ENCODE measurements around the gene ZDHHC18. TPM values are rescaled to one million over a fixed set of nuclear protein-coding genes. Genes with fewer than 3 reads are reported as not detected.

Gene ZDHHC18
- total RNA-seq, 1 donor from 2014 or later: 22.3 TPM

DNA sequence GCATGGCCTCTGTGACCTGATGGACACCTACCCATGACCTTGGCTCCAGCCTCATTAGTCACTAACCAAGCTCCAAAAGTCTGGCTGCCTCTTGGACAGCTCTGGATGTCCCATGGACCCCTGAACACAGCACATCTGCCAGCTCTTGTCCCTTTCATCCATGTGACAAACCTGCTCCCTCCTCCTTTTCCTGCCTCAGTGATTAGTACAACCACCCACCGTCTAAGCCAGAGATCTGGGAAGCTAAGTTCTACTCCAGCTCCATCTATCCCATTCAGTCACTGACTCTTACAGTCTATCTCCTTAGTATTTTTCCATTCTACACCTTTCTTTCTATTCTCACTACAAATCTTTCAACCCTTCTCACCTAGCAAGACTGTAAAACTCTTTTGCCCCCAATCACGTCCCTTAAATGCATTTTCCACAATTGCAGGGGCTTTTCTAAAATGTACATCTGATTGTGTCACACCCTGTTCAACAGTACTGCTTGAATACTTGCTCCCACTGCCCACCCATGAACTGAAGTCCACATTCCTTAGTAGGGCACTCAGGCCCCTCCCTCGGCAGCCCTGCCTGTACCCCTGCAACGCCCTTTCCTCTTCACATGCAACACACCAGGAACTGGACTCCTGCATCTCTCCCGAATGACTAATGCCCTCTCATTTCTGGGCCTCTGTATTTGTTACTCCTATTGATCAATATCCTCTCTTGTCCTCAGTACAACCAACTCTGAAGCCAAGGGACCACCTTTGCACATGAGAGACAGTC, 56.4 kb downstream of the ZDHHC18 start:
- peaks cover 17% of the 10 kb centered on the region for H3K36me3 Mint-ChIP-seq (ENCODE audit: low read depth, unreplicated experiment)
- FAIRE-seq: no peak
- DNase-seq (ENCODE audit: low read depth): no peak

DNA sequence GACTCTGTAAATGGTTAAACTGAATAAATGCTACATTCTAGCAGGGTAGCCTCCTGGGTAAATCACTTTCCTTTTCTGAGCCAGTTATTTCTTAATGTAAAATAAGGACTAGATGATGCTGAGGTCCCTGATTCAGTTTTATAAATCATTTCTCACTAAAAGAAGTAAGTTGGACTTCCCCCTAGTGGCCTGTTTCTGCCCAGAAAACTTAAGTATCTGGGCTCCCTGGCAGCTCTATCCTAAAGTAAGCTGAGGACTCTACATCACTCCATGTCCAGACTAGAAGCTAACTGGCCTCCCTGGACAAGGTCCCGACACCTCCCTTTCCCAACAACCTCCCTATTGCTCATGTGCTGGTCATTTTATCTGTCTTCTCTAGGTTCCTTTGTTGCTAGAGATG, 60.6 kb downstream of the ZDHHC18 start:
- no peaks in the 10 kb centered on the region for H3K27me3 ChIP-seq (ENCODE audit: insufficient read depth, low read length)
- H3K9me3 ChIP-seq (ENCODE audit: insufficient read depth, low read depth, low read length): no peaks in the 10 kb centered on the region
- Mint-ChIP-seq H3K27ac (ENCODE audit: unreplicated experiment) (peak overlapping the region; percentile 62), H3K27me3 (ENCODE audit: low read depth, unreplicated experiment) (no peaks in the 10 kb centered on the region), H3K9me3 (ENCODE audit: unreplicated experiment) (no peaks in the 10 kb centered on the region), H3K4me3 (ENCODE audit: unreplicated experiment) (peak overlapping the region; percentile 72), H3K36me3 (ENCODE audit: low read depth, unreplicated experiment) (peaks cover 20% of the 10 kb centered on the region), H3K4me1 (ENCODE audit: low read depth, unreplicated experiment) (peaks cover 12% of the 10 kb centered on the region)
- peaks cover 56% of the 10 kb centered on the region for H4K20me1 ChIP-seq (ENCODE audit: insufficient read depth, low read length)
- peak; percentile 18 for DNase-seq (ENCODE audit: low read depth)
- H3K36me3 ChIP-seq (ENCODE audit: insufficient read depth, low read length): peaks cover 52% of the 10 kb centered on the region
- no peak for FAIRE-seq
- no peak overlapping the region for H3K9ac ChIP-seq (ENCODE audit: low read length)
- no peak overlapping the region for H2AFZ ChIP-seq (ENCODE audit: low read depth, low read length)
- peaks cover 16% of the 10 kb centered on the region for H3K4me1 ChIP-seq (ENCODE audit: insufficient read depth, low read length)
- H3K4me3 ChIP-seq (ENCODE audit: insufficient read depth, low read depth, low read length): no peak overlapping the region
- H3K4me2 ChIP-seq (ENCODE audit: low read length): no peak overlapping the region
- no peak overlapping the region for H3K27ac ChIP-seq (ENCODE audit: low read depth, low read length)
- TF ChIP-seq EZH2 (IDR thresholded peaks at IDR 0.05; ENCODE audit: insufficient read depth, low read length): no peak
- TF ChIP-seq, protein P1, sequence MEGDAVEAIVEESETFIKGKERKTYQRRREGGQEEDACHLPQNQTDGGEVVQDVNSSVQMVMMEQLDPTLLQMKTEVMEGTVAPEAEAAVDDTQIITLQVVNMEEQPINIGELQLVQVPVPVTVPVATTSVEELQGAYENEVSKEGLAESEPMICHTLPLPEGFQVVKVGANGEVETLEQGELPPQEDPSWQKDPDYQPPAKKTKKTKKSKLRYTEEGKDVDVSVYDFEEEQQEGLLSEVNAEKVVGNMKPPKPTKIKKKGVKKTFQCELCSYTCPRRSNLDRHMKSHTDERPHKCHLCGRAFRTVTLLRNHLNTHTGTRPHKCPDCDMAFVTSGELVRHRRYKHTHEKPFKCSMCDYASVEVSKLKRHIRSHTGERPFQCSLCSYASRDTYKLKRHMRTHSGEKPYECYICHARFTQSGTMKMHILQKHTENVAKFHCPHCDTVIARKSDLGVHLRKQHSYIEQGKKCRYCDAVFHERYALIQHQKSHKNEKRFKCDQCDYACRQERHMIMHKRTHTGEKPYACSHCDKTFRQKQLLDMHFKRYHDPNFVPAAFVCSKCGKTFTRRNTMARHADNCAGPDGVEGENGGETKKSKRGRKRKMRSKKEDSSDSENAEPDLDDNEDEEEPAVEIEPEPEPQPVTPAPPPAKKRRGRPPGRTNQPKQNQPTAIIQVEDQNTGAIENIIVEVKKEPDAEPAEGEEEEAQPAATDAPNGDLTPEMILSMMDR (IDR thresholded peaks at IDR 0.05; ENCODE audit: insufficient read depth, low read depth, low read length): peak; percentile 54
- H3K79me2 ChIP-seq (ENCODE audit: insufficient read depth, low read length): peaks cover 39% of the 10 kb centered on the region

More for the DNA sequence above, 56.4 kb downstream of the ZDHHC18 start:
- Histone ChIP-seq H3K9me3 (ENCODE audit: insufficient read depth, low read depth, low read length) (no peaks in the 10 kb centered on the region), H3K4me1 (ENCODE audit: insufficient read depth, low read length) (no peaks in the 10 kb centered on the region), H3K4me3 (ENCODE audit: insufficient read depth, low read depth, low read length) (no peak overlapping the region), H3K36me3 (ENCODE audit: insufficient read depth, low read length) (peaks cover 51% of the 10 kb centered on the region), H4K20me1 (ENCODE audit: insufficient read depth, low read length) (peaks cover 56% of the 10 kb centered on the region), H3K27me3 (ENCODE audit: insufficient read depth, low read length) (no peaks in the 10 kb centered on the region), H3K79me2 (ENCODE audit: insufficient read depth, low read length) (peaks cover 18% of the 10 kb centered on the region), H3K9ac (ENCODE audit: low read length) (no peak overlapping the region), H2AFZ (ENCODE audit: low read depth, low read length) (no peak overlapping the region), H3K4me2 (ENCODE audit: low read length) (no peak overlapping the region), H3K27ac (ENCODE audit: low read depth, low read length) (no peak overlapping the region)
- H3K9me3 Mint-ChIP-seq (ENCODE audit: unreplicated experiment): no peaks in the 10 kb centered on the region
- TF ChIP-seq, protein P1 (IDR thresholded peaks at IDR 0.05; ENCODE audit: insufficient read depth, low read depth, low read length): no peak
- no peak for TF ChIP-seq EZH2 (IDR thresholded peaks at IDR 0.05; ENCODE audit: insufficient read depth, low read length)
- H3K27ac Mint-ChIP-seq (ENCODE audit: unreplicated experiment): no peak overlapping the region
- H3K4me3 Mint-ChIP-seq (ENCODE audit: unreplicated experiment): peak overlapping the region; percentile 4
- H3K4me1 Mint-ChIP-seq (ENCODE audit: low read depth, unreplicated experiment): peaks cover 2% of the 10 kb centered on the region
- no peaks in the 10 kb centered on the region for H3K27me3 Mint-ChIP-seq (ENCODE audit: low read depth, unreplicated experiment)

DNA sequence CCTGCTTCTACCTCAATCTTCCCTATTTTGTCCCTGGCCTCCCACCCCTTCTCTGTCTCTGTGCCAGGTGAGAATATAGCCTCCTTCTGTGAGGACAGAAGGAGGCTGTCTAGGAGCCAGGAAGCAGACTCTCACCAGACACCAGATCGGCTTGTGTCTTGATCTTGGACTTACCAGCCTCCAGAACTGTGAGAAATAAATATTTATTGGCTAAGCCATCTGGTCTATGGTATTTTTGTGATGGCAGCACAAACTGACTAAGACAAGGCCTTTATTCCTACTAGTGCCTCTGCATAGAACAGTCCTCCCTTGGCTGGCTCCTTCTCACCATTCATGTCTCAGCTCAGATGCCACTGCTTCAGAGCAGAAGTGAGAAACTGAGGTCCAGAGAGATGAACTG, 61.7 kb downstream of the ZDHHC18 start:
- H3K79me2 ChIP-seq (ENCODE audit: insufficient read depth, low read length): peaks cover 31% of the 10 kb centered on the region
- H3K27me3 ChIP-seq (ENCODE audit: insufficient read depth, low read length): no peaks in the 10 kb centered on the region
- no peak overlapping the region for H2AFZ ChIP-seq (ENCODE audit: low read depth, low read length)
- H3K4me1 ChIP-seq (ENCODE audit: insufficient read depth, low read length): peaks cover 16% of the 10 kb centered on the region
- Mint-ChIP-seq H3K36me3 (ENCODE audit: low read depth, unreplicated experiment) (peaks cover 22% of the 10 kb centered on the region), H3K27me3 (ENCODE audit: low read depth, unreplicated experiment) (no peaks in the 10 kb centered on the region), H3K9me3 (ENCODE audit: unreplicated experiment) (no peaks in the 10 kb centered on the region), H3K4me3 (ENCODE audit: unreplicated experiment) (peak overlapping the region; percentile 97), H3K4me1 (ENCODE audit: low read depth, unreplicated experiment) (peaks cover 12% of the 10 kb centered on the region), H3K27ac (ENCODE audit: unreplicated experiment) (no peak overlapping the region)
- FAIRE-seq (no peak), DNase-seq (ENCODE audit: low read depth) (no peak)
- H3K9ac ChIP-seq (ENCODE audit: low read length): peak overlapping the region; percentile 98
- no peak overlapping the region for H3K27ac ChIP-seq (ENCODE audit: low read depth, low read length)
- no peaks in the 10 kb centered on the region for H3K9me3 ChIP-seq (ENCODE audit: insufficient read depth, low read depth, low read length)
- H3K4me2 ChIP-seq (ENCODE audit: low read length): peak overlapping the region; percentile 97
- H3K4me3 ChIP-seq (ENCODE audit: insufficient read depth, low read depth, low read length): no peak overlapping the region
- no peak for TF ChIP-seq EZH2 (IDR thresholded peaks at IDR 0.05; ENCODE audit: insufficient read depth, low read length)
- TF ChIP-seq, protein P1 (IDR thresholded peaks at IDR 0.05; ENCODE audit: insufficient read depth, low read depth, low read length): no peak
- peaks cover 49% of the 10 kb centered on the region for H3K36me3 ChIP-seq (ENCODE audit: insufficient read depth, low read length)
- H4K20me1 ChIP-seq (ENCODE audit: insufficient read depth, low read length): peaks cover 46% of the 10 kb centered on the region
